ENCODE results near the gene NEK3.

The NEK3 gene

DNA sequence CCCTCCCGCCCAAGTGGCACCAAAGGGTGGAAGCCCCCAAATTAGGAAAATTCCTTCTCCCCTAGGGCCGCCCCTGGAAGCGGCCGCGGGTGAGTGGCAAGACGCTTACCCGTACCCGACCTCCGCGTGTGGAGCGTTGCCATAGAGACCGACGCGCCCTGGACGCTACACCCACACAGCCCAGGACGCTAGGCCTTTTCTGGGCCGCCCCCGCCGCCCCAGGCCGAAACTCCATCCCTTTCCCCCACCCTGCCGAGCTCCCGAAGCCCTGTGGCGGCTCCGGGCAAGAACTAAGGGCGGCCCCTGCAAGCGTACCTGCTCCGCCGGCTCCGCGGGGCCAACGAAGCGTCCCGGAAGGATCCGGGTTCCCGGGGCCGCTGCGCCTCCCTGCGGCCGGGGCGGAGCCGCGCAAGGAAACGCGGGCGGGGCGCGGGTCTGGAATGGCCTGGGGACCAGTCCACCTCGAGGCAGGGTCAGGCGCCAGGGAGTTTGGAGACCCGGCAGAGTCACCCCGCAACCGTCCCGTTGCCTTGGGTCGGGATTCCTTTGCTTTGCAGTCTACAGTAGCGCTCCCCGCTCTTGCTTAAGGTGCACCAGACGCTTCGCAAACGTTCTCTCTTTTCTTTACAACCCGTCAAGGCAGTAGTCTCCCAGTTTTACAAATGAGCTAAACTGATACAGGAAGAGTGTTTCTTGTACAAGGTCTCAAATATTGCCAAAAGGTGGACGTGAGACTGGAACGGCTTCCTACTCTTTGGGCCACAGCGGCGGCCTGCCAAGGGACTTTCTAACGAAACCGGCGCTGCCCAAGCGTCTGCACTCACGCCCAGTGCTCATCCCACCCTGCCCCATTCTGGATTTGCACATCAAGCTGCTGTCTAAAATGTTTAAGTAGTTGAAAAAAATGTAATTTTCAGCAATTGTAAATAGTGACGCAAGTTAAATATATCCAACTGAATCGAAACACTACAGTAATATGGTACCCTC, 30.4 kb downstream of the NEK3 start, which contains the start of gene NEK5:
NEK5 (minus strand) TSS at position 360 of the 987 bp plus-strand sequence. CDS start 1,591 bp downstream, outside the sequence.
- TF ChIP-seq, protein P1, sequence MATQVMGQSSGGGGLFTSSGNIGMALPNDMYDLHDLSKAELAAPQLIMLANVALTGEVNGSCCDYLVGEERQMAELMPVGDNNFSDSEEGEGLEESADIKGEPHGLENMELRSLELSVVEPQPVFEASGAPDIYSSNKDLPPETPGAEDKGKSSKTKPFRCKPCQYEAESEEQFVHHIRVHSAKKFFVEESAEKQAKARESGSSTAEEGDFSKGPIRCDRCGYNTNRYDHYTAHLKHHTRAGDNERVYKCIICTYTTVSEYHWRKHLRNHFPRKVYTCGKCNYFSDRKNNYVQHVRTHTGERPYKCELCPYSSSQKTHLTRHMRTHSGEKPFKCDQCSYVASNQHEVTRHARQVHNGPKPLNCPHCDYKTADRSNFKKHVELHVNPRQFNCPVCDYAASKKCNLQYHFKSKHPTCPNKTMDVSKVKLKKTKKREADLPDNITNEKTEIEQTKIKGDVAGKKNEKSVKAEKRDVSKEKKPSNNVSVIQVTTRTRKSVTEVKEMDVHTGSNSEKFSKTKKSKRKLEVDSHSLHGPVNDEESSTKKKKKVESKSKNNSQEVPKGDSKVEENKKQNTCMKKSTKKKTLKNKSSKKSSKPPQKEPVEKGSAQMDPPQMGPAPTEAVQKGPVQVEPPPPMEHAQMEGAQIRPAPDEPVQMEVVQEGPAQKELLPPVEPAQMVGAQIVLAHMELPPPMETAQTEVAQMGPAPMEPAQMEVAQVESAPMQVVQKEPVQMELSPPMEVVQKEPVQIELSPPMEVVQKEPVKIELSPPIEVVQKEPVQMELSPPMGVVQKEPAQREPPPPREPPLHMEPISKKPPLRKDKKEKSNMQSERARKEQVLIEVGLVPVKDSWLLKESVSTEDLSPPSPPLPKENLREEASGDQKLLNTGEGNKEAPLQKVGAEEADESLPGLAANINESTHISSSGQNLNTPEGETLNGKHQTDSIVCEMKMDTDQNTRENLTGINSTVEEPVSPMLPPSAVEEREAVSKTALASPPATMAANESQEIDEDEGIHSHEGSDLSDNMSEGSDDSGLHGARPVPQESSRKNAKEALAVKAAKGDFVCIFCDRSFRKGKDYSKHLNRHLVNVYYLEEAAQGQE (IDR thresholded peaks at IDR 0.05; ENCODE audit: insufficient read depth in 1 of 2, low read depth in 2 of 2, low read length in 2 of 2): no peak
- TF ChIP-seq SIN3A (IDR thresholded peaks at IDR 0.05; ENCODE audit: borderline replicate concordance, insufficient read depth, low read length) (no peak), TAF1 (IDR thresholded peaks at IDR 0.05; ENCODE audit: borderline replicate concordance, insufficient read depth, low read length) (no peak), FOXP2 (optimal IDR thresholded peaks at IDR 0.05; ENCODE audit: borderline replicate concordance, extremely low read depth, extremely low read length, insufficient read depth) (no peak), POLR2AphosphoS5 (IDR thresholded peaks at IDR 0.05; ENCODE audit: low read depth, low read length) (no peak)

DNA sequence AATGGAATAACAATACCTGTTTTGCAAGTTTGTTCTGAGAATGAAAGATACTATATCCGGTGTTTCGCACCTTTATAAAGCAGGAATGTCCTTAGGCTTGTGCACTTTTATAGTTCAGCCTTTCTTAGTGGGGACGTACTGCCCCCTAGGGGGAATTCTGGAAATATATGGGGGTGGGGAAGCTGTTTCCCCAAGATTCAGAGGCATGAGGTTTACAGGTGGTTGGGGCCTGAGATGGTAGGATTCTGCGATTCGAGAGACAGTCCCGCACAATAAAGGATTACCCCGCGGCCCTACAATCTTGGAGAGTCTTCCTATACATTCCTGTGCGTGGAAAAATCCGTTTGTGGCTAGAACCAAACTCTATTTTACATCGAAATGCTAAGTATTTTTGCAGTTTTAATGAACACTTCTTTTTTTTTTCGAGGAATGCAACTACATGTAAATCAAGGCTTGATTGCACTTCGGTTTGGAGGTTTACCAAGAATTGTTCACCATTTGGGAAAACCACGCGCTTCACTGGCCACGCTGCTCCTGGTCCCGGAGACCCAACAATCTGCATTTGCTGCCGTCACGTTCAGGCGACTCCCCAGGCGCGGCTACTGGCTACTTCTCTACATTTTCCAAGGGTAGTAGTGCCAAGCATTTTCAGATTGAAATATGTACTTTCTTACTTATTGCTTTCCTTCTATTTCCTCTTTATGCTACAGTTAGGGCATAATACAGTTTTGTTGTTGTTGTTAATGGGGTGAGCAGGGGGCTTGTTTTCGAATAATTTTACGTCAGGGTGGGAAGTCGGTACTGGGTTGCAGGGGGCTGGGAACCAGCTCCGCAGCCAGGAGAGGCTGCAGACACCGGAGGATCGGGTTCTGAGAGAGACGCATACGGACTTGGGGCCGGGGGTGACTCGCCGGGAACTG, 31.4 kb downstream of the NEK3 start:
- 0 out of 2 replicates have a peak, but pooled peaks have one; percentile 25 for TF ChIP-seq SIN3A (IDR thresholded peaks at IDR 0.05; ENCODE audit: borderline replicate concordance, insufficient read depth, low read length)
- no peak for TF ChIP-seq POLR2AphosphoS5 (IDR thresholded peaks at IDR 0.05; ENCODE audit: low read depth, low read length)
- TF ChIP-seq FOXP2 (optimal IDR thresholded peaks at IDR 0.05; ENCODE audit: borderline replicate concordance, extremely low read depth, extremely low read length, insufficient read depth): no peak
- TF ChIP-seq, protein P1 (IDR thresholded peaks at IDR 0.05; ENCODE audit: insufficient read depth in 1 of 2, low read depth in 2 of 2, low read length in 2 of 2): no peak
- no peak for TF ChIP-seq TAF1 (IDR thresholded peaks at IDR 0.05; ENCODE audit: borderline replicate concordance, insufficient read depth, low read length)

DNA sequence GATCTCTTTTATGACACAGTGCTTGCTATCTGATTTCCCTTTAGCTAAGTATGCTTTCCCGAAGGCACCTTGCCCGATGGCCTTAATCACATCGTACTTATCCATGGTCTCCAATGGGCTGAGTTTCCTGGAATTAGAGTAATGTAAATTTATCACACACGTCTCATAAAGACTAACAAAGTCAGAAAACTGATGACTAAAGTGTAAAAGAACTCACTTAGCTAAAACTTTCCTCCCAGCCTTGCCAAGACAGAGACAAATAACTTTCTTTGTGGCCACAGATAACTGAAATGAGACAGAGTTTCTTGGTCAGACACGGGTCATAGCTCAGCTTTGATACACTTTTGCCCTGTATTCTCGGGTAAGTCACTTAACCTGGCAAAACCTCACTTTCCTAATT, 32.0 kb downstream of the NEK3 start:
- TF ChIP-seq FOXP2 (optimal IDR thresholded peaks at IDR 0.05; ENCODE audit: borderline replicate concordance, extremely low read depth, extremely low read length, insufficient read depth): no peak

DNA sequence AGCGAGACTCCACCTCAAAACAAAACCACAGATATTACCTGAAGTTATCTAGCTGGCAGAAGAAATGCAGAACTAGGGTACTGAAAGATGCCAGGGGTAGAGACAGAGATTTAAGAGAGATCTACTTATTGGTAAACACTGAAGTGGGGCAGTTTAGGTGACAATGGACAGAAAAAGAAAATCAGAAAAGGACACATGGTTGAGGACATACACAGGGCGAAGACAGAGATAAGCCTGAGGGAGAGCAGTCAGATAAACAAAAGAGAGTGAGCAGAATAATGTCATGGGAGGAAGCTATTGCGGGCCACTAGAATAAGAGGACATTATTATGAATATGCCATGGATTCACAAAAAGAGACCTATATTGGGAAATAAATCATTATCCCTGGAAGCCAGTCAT, 33.9 kb downstream of the NEK3 start:
- TF ChIP-seq TAF1 (IDR thresholded peaks at IDR 0.05; ENCODE audit: borderline replicate concordance, insufficient read depth, low read length) (no peak), FOXP2 (optimal IDR thresholded peaks at IDR 0.05; ENCODE audit: borderline replicate concordance, extremely low read depth, extremely low read length, insufficient read depth) (no peak), POLR2AphosphoS5 (IDR thresholded peaks at IDR 0.05; ENCODE audit: low read depth, low read length) (no peak), SIN3A (IDR thresholded peaks at IDR 0.05; ENCODE audit: borderline replicate concordance, insufficient read depth, low read length) (no peak)
- TF ChIP-seq, protein P1 (IDR thresholded peaks at IDR 0.05; ENCODE audit: insufficient read depth in 1 of 2, low read depth in 2 of 2, low read length in 2 of 2): no peak

DNA sequence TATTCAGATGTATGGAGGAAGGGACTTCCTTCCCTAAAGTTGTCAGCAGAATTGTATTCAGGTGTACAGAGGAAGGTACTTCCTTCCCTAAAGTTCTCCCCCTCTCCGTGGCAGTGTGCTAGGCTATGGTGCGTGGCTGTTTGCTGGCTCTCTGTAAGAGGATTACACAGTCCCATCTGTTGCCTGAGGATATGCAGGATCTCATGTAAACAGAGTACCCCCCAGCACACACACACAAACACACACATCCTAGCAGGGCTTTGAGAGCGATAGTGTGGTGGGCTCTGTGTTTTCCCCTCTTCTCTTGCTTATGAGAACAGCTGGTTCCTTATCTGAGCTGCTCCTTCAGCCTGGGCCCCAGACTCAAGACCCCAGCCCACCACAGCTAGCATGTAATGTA, 40.8 kb downstream of the NEK3 start:
- TF ChIP-seq, protein P1 (IDR thresholded peaks at IDR 0.05; ENCODE audit: insufficient read depth in 1 of 2, low read depth in 2 of 2, low read length in 2 of 2): no peak
- TF ChIP-seq SIN3A (IDR thresholded peaks at IDR 0.05; ENCODE audit: borderline replicate concordance, insufficient read depth, low read length) (no peak), TAF1 (IDR thresholded peaks at IDR 0.05; ENCODE audit: borderline replicate concordance, insufficient read depth, low read length) (no peak), FOXP2 (optimal IDR thresholded peaks at IDR 0.05; ENCODE audit: borderline replicate concordance, extremely low read depth, extremely low read length, insufficient read depth) (no peak), POLR2AphosphoS5 (IDR thresholded peaks at IDR 0.05; ENCODE audit: low read depth, low read length) (no peak)

Measured in PFSK-1 (cell line).